Chondrocyte (in vitro differentiated cells): Measurements from ENCODE around the gene UVSSA. TPM values are rescaled to one million over a fixed set of nuclear protein-coding genes. Genes with fewer than 3 reads are reported as not detected.
"Not testable (repeated sequence)": the region's sequence is repeated elsewhere in the genome, so short reads cannot be mapped to it uniquely, and the experiment has no call there.

Experiments
- DNase-seq: peaks from one replicate; pipeline ENCODE4 v3.0.0; 2021; ENCODE audit warnings: mixed read lengths, low spot score
- H3K27ac Mint-ChIP-seq: one replicate; pipeline ENCODE4 v1.8.0; 2021; ENCODE audit warnings: mild to moderate bottlenecking, moderate library complexity, mixed read lengths; ENCODE audit not compliant: unreplicated experiment
- H3K27me3 Mint-ChIP-seq: 2 replicates; pipeline ENCODE4 v1.8.0; 2021; ENCODE audit warnings: low read depth, mixed read lengths
- H3K36me3 Mint-ChIP-seq: 2 replicates; pipeline ENCODE4 v1.8.0; 2021; ENCODE audit warnings: low read depth, mixed read lengths
- H3K4me1 Mint-ChIP-seq: 2 replicates; pipeline ENCODE4 v1.8.0; 2021; ENCODE audit warnings: low read depth, mild to moderate bottlenecking, mixed read lengths
- H3K4me3 Mint-ChIP-seq: one replicate; pipeline ENCODE4 v1.8.0; 2021; ENCODE audit warnings: mild to moderate bottlenecking, moderate library complexity, mixed read lengths; ENCODE audit not compliant: unreplicated experiment
- H3K9me3 Mint-ChIP-seq: 2 replicates; pipeline ENCODE4 v1.8.0; 2021; ENCODE audit warnings: low read depth, mixed read lengths
- CTCF ChIP-seq: fragments of 200-600 bp; sonication (generic); IDR thresholded peaks from 2 replicates; pipeline ENCODE4 v1.5.0; 2021; ENCODE audit warnings: antibody characterized with exemption, mild to moderate bottlenecking, moderate library complexity
- total RNA-seq: library from RNA; stranded (reverse); gene quantifications from 3 replicates; pipeline ENCODE4 v1.2.1, GENCODE V29; 2021

The UVSSA gene
- total RNA-seq, 1 donor from 2014 or later = 20.9 TPM

GRCh38 chr4:1393866-1394265 is 46.9 kb downstream of the UVSSA start:
- TF ChIP-seq CTCF = no peak
- H3K4me3 Mint-ChIP-seq = no peak overlapping the region

GRCh38 chr4:1394554-1395388 is 47.8 kb downstream of the UVSSA start:
- H3K27ac Mint-ChIP-seq, H3K4me3 Mint-ChIP-seq, H3K27me3 Mint-ChIP-seq, H3K4me1 Mint-ChIP-seq, H3K9me3 Mint-ChIP-seq: not testable (repeated sequence)
- peaks cover 15% of the 10 kb centered on the region for H3K36me3 Mint-ChIP-seq
- DNase-seq = peak; percentile 35

More at GRCh38 chr4:1393866-1394265, 46.9 kb downstream of the UVSSA start:
- Mint-ChIP-seq H3K9me3 (peaks cover 11% of the 10 kb centered on the region), H3K27ac (no peak overlapping the region), H3K4me1 (no peaks in the 10 kb centered on the region), H3K27me3 (no peaks in the 10 kb centered on the region), H3K36me3 (peaks cover 19% of the 10 kb centered on the region)
- DNase-seq = peak; percentile 68

GRCh38 chr4:1395389-1395820 is 48.4 kb downstream of the UVSSA start:
- H3K27me3 Mint-ChIP-seq, H3K27ac Mint-ChIP-seq, H3K4me3 Mint-ChIP-seq: not testable (repeated sequence)

GRCh38 chr4:1395941-1396805 is 49.2 kb downstream of the UVSSA start:
- Mint-ChIP-seq H3K4me3 (no peak overlapping the region), H3K27me3 (no peaks in the 10 kb centered on the region), H3K9me3 (peaks cover 7% of the 10 kb centered on the region), H3K4me1 (no peaks in the 10 kb centered on the region), H3K36me3 (peaks cover 14% of the 10 kb centered on the region), H3K27ac (no peak overlapping the region)
- TF ChIP-seq CTCF = no peak
- DNase-seq = peak; percentile 72

More at GRCh38 chr4:1395389-1395820, 48.4 kb downstream of the UVSSA start:
- H3K4me1 Mint-ChIP-seq, H3K9me3 Mint-ChIP-seq: not testable (repeated sequence)
- H3K36me3 Mint-ChIP-seq = peaks cover 14% of the 10 kb centered on the region
- DNase-seq = peak; percentile 78

- Mint-ChIP-seq H3K4me1 (no peaks in the 10 kb centered on the region), H3K27ac (no peak overlapping the region), H3K4me3 (no peak overlapping the region), H3K27me3 (peaks cover 3% of the 10 kb centered on the region), H3K36me3 (peaks cover 14% of the 10 kb centered on the region), H3K9me3 (peaks cover 7% of the 10 kb centered on the region)
- DNase-seq = peak; percentile 68
- TF ChIP-seq CTCF = no peak
Measured at GRCh38 chr4:1396806-1397455, 49.9 kb downstream of the UVSSA start.
